Activated CD8-positive, alpha-beta memory T cell treated with anti-CD3 and anti-CD28 coated beads for 1 hour (primary cell): ENCODE data around the gene MARK2.

ENCODE experiments used
- DNase-seq, 2 donors: peaks; one replicate each; pipeline ENCODE4 v3.0.0-alpha.2; 2020; ENCODE audit warnings: low read depth in 1 of 2; ENCODE audit errors: extremely low read depth in 1 of 2

Gene MARK2

GRCh38 chr11:63879598-63880402 is 40.9 kb downstream of the MARK2 start:
- no peak for DNase-seq

GRCh38 chr11:63880403-63880790 is 41.5 kb downstream of the MARK2 start:
- DNase-seq: no peak

GRCh38 chr11:63882555-63883242 is 43.8 kb downstream of the MARK2 start:
- no peak for DNase-seq

GRCh38 chr11:63883791-63884190 is 44.9 kb downstream of the MARK2 start:
- no peak for DNase-seq

GRCh38 chr11:63884196-63884932 is 45.5 kb downstream of the MARK2 start:
- no peak for DNase-seq

- DNase-seq: no peak
Observed at GRCh38 chr11:63887386-63887999, 48.6 kb downstream of the MARK2 start.

- DNase-seq: peak in 1 of 2 donors; percentile 56
Observed at GRCh38 chr11:63888170-63889086, 49.5 kb downstream of the MARK2 start.

DNA sequence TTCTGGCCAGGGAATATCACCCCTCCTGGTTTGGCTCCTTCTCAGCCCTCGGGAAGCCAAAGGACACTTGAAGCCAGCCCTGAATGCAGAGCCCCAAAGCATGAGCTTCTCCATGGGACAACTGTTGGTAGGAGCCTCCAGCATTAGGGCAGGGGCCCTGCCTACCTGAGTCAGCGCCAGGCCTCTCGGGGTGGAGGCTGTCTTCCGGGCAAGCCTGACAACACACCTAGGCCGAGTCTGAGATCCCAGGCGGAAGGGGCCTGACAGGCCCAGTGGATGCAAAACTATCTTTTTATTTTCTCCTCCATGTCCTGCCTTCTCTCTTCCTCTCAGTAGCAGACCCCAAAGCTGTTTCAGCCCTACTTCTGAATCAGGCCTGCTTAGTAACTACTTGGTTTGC is 50.4 kb downstream of the MARK2 start:
- no peak for DNase-seq

DNA sequence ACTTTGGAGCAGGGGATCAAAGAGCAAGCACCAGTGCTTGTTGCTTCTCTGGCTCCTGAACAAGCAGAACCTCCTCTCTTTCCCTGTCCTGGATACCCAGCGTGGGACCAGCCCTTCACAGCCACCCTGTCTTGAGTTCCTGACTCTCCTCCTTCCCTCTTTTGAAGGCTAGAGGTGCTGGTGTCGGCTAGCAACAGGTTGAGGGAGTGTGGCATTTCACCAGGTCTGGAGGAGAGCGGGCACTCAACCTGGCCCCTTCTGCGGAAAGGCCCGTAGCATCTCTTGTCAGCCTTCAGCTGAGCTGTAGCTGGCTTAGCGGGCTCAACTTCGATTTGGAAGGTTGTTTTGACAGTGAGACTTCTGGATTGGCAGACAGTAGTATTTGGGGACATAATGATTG is 51.5 kb downstream of the MARK2 start:
- DNase-seq: no peak

- no peak for DNase-seq
Observed at GRCh38 chr11:63892228-63892627, 53.3 kb downstream of the MARK2 start.

DNA sequence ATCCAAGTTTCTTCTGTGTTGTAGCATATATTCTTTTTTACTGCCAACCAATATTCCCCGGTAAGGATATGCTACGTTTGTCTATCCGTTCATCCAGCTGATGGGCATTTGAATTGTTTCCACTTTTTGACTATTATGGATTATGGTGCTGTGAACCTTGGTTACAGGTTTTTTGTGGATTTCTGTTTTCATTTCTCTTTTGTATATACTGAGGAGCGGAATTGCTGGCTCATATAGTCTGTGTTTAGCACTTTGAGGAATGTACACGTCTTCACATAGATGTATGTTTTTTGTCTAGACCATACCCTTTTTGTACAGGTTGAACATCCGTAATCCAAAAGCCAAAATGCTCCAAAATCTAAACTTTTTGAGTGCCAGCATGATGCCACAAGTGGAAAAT is 54.4 kb downstream of the MARK2 start:
- no peak for DNase-seq

- DNase-seq: no peak
Observed at GRCh38 chr11:63896071-63896470, 57.2 kb downstream of the MARK2 start.

- DNase-seq: no peak
Observed at GRCh38 chr11:63897459-63898146, 58.7 kb downstream of the MARK2 start.

GRCh38 chr11:63901660-63902059 is 62.8 kb downstream of the MARK2 start:
- DNase-seq: no peak

DNA sequence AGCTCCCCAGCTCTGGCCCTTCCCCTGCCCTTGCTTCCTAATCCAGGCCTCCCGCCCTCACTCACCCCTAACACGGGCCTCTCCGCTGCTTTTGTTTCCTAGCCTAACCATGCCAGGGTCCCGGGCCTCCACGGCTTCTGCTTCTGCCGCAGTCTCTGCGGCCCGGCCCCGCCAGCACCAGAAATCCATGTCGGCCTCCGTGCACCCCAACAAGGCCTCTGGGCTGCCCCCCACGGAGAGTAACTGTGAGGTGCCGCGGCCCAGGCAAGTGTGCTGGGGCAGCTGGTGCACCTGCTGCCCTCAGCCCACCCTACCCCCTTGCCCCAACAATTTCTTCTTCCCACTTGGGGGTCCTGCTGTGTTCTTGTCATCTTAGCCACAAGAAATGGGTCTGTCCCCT is 65.0 kb downstream of the MARK2 start:
- DNase-seq: no peak

- no peak for DNase-seq
Observed at GRCh38 chr11:63904743-63905142, 65.8 kb downstream of the MARK2 start.

DNA sequence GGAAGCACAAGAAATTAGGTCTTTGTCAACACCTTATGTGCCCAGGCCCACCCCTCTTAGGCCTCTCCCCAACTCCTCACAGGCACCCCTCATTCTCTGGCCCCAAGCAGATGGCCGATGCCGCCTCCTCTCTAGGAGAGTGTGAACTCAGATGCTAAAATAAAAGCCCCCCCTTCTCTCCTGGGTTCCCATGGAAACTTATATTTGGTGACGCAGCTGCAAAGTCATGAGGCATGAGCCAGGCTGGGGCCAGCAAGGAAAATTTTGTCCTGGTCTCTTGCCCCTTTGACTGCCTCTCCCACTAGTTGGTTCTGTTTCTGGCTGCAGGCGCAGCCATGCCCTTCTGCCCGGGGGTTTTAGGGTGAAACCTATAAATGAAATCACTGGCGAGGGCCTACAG is 66.3 kb downstream of the MARK2 start:
- no peak for DNase-seq

DNA sequence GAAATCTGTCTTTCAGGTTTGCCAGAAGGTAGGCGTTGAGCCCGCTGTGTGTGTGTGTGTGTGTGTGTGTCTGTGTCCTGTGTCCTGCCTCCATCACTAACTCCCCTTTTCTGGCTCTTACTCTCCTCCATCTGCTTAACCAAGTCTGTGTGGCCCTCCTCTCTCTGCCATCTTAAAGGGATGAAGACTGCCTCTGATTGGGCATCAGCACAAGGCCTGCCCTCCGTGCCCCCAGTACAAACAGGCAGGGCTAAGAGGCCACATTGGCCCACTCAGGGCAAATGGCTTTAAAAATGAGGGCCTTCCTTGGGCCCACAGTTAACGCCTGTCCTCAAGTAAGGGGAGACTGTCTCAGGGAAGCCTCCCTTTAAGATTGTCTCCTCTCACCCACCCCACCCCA is 67.2 kb downstream of the MARK2 start:
- no peak for DNase-seq

DNA sequence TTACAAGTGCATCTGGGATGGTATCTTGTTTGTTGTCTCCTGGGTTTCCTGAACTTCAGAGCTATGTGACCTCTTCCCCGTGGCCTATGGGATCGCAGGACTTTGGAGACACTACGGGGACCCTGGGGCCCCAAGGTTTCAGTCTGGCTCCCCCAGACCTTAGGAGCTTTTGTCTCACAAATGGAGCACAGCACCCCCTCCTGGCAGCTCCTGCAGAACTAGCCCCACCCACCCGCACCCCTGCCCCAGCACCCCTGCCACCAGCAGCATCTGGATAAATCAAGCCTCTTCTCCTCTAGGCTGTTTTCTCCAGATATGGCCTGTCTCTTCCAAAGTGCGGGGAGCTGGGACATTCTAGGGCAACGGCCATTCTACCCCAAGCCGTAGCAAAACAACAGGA is 67.7 kb downstream of the MARK2 start:
- peak in 1 of 2 donors; percentile 46 for DNase-seq

GRCh38 chr11:63907063-63907462 is 68.2 kb downstream of the MARK2 start:
- DNase-seq: no peak
